Endometrial microvascular endothelial cells (primary cell): ENCODE measurements around the gene RPS27L. TPM values are rescaled to one million over a fixed set of nuclear protein-coding genes. Genes with fewer than 3 reads are reported as not detected.

ENCODE experiments used
- in situ Hi-C: cut with HindIII; loops from 2 replicates; pipeline ENCODE4 v1.10.0; 2017; ENCODE audit warnings: low sequenced_read_pairs, low pct_unique_long_range_greater_than_20kb; ENCODE audit errors: inconsistent ontology term
- total RNA-seq: library from RNA; depleted of rRNA; stranded (reverse); fragments of >200 nt; gene quantifications from one replicate; pipeline ENCODE4 v1.2.3, GENCODE V29; 2015; ENCODE audit errors: inconsistent ontology term

RPS27L gene
- total RNA-seq, 1 donor from 2014 or later: 184 TPM

DNA sequence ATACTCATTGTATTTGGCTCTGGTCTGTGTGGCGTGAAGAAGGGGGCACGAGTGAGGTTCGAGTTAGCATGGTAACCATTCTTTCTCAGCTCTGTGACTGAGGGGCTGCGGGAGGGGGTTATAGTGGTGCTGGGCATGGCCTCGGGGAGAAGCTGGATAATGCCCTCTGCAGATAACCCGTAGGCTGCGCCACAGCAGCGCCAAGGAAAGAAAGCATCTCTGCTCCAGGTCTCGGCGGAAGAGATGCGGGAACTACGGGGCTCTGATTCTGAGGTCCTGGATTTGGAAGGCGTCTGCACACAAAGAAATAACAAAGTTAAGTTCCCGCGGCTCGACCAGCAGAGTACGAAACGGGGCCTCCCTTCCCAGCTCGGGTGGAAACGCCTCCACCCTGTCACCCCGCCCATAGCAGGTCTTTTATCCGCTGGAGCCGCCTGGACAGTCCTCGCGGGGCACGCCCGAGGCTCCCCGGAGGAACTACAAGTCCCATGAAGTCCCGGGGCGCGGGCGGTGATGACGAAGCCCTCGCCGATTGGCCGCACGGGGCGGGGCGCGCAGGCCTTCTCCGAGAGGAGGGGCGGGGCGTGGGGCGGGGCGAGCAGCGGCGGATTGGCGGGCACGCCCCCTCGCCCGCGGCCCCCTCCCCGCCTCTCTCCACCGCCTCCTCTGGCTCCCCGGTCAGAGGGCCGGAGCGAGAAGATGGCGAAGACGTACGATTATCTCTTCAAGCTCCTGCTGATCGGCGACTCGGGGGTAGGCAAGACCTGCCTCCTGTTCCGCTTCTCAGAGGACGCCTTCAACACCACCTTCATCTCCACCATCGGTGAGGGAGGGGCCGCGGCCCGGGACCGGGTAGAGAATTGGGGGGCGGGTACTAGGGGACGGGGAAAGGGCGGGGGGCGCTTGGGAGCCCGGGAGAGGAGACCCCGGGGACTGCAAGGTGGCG, 31.9 kb upstream of the RPS27L start, which contains the start of gene RAB8B:
Gene RAB8B (plus strand): TSS at position 681 of the 946 bp plus-strand sequence. CDS start 19 bp downstream, at position 700.
- in situ Hi-C loops: no loop called here

DNA sequence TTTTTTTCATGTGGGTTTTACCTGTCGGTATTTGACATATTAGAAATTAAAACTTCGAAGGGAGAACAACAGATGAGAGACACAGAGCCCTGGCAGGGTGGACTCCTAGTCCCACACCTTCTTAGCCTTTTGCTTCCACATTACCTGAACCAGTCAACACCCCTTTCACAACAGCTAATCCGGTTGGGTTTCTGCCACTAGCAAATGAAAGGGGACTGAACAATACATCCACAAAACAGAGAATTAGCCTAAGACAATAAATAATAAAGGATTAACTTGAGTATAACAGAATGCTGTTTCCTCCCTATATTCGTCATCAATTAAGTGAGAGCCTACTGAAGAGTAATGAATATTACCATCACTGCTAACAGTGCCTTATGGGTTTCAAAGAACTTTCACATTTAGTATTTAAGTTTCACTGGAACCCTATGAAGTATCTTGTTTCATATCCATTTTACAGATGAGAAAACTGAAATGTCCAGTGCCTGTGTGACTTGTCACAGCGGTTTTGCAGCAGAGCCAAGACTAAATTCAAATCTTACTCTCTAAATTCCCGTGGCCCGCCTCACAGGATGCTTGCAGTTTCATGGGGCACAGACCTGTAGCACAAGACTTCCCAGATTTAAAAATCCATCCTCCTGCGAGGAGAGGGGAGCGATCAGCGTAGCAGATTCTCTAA, 31.1 kb upstream of the RPS27L start:
- in situ Hi-C loops: no loop called here

DNA sequence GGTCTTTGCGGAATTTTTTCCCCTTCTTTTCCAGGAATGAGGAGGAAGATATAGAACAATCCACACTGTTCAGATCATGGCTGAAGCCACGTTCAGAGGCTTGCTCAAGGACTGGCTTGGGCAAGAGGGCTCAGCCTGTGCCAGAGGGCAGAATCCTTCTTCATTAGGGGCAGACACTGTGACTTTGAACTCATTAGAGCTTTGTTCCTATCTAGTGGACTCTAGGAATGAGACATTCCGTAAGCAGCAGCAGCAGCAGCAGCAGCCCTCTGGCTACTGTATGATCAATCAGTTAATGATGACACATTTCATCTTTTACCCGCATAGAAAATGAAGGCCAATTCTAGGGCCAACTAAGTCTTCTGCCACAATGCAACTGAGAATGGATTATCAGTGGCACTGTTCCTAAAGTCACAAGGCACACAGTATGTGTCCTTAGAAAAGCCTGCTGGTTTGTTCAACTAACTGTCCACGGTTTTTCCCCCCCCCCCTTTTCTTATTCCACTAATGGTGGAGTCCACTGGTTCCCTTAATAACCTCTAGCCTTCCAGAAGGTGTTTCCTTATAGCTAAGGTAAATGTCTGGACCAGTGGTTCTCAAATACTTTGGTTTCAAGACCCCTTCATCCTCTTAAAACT, 30.4 kb upstream of the RPS27L start:
- in situ Hi-C loops: no loop called here

DNA sequence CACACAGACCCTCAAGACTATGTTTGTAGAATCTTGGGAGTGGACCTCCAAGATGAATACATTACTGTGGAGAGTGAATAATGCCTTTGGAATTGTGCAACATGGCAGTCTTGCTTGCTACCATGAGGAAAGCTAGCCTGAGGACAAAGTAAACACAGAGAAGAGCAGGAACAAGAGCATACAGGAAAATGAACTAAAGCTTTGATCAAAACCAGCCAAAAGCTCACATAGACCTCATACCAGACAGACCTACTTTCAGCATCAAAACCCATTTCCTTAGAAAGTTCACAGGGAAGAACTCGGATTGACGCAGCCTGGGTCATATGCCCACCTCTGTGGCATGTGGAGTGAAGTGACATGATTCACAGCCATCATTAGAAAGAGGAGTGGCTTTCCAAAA, 28.8 kb upstream of the RPS27L start:
- in situ Hi-C loops: no loop called here

DNA sequence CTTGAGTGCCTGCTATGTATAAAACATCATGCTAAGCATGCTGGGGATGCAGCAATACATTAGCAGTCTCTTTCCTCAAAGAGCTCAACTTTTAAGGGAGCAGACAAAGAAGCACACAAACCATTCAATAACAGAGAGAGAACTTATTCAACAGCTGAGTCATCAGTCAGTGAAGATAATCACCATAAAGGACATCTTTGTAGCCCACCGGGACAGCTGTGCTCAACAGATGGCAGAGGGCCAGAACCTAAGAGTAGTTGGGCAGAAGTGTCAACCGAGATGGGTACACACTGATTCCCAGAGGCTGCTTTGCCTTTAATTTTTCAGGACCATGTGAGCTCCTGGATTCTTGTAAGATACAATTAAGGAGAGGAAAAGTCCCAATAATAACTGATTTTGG, 27.9 kb upstream of the RPS27L start:
- in situ Hi-C loops: no loop called here

DNA sequence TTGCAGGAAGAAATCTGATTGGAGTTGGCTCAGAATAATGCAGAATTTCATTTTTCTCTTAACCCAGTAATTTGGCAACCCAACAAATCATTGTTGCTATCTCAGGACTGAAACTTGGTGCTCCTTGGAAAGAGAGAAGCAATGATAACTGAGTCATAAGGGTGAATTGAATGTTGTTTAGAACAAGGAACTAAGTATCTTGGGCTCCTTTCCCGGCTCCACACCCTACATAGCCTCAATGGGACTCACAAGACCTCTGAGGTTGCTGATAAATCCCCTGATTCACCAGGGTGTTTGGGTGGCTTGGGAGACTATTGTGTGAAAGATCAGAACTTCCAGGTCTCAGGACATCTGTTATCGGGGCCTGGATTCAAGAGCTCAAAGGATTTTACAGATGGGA, 24.4 kb upstream of the RPS27L start:
- in situ Hi-C loops: no loop called here

DNA sequence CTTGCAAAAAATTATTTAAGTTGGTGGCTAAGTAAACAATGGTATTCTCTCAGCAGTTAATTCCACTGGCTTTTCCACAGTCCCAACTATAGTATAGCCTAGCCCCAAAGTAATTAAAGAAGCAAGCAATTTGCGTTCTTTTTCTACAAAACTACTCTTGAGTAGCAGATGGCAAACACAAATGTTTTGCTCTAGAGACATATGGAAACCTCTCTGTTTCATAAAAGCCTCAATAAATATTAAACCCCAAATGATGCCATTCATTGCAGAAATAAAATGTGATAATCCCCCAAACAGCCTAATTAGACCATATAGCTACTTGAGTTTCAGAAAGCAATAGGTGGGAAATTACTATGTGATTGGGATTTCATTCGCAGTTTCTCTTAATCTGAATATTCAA, 23.5 kb upstream of the RPS27L start:
- in situ Hi-C loops: no loop called here

DNA sequence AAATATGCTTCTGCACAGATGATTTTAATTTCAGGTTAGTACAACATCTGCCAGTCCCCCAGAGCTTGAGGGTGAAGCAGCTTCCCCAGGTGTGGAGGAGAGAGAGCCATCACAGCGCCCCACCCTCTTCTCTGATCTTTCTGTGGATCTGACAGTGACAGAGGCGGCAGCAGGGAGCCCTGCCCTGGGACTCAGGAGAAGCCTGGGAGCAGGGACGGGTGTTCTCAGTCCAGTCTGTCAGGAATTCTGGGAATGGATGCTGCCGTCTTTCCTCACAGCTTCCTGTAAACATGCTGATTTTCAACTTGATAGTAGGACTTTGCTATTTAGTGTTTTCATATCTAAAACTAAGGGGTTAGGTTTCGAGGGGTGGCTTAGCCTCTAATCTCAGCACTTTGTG, 20.8 kb upstream of the RPS27L start:
- in situ Hi-C loops: no loop called here

DNA sequence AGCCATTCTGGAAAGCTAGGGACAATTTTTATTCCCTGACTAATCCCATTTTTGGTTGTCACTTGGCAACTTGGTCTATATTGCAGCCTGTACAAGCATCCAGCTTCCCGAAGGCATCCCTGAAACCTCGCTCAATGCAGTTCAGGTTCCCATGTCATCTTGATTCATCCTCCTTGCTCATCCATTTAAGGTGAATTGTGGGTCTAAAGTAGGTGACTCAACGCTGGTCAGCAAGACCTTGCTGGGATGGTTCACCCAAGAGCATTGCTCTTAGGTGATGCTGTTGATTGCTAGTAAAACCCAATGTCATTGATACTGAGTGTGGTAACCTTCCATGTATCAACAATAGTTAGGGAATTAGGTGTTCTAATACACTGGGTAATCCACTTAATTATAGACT, 19.0 kb upstream of the RPS27L start:
- in situ Hi-C loops: no loop called here

DNA sequence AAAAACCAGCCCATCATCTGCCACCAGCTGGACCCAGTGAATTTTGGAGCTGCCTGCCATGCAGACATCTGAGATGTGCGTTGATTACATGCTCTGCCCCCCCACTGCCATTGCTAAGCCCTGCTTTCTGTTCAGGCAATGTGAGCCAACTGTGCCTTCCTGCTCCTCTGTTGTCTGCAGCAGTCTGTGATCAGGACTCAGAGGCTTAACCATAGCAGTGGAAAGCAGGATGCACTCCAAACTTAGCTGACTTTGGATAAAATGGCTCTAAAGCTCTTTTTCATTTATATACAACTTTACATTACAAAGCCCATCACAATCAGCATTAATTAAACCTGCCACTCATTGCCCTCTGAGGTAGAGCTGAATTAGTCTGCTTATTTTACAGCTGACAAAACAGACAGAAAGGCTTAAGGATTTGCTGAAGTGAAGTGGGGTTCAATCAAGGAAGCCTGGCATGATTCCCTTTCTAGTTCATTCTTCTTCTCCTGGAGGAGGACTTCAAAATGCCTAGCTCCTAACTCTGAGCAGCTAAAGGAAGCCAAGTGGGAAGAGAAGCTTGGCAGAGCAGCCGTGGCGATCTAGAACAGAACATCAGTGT, 15.7 kb upstream of the RPS27L start:
- in situ Hi-C loops: no loop called here

DNA sequence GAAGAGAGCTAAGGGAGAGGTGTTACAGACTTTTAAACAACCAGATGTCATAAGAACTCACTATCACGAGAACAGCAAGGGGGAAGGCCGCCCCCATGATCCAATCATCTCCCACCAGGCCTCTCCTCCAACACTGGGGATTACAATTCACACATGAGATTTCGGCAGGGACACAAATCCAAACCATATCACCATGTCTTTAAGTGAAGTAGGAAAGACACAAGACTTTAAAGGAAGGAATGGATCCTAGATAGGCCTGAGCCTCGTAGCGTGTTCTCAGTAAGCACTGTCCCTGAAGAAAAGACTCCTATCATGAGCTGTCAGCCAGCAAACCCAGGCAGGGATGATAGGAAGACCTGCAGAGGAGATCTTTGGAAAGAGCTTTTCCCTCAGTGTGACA, 15.1 kb upstream of the RPS27L start:
- in situ Hi-C loops: no loop called here

DNA sequence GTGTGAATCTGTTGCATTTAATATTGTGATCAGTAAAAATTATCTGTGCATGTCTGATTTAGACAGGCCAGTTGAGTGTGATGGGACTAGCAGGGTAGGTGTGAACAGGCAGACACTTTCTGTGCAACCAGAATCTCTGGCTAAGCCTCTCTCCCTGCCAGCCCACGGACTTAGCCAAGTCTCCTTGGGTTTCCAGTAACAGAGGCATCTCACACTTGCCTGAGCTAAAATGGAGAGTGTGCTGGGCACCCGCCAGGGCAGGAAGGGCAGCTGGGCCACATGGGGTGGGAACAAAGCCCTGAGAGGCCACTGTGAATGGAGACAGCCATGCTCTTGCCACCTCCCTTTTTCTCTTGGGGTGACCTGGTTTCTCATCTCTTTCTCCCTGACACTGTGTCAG, 12.5 kb upstream of the RPS27L start:
- in situ Hi-C loops: no loop called here

DNA sequence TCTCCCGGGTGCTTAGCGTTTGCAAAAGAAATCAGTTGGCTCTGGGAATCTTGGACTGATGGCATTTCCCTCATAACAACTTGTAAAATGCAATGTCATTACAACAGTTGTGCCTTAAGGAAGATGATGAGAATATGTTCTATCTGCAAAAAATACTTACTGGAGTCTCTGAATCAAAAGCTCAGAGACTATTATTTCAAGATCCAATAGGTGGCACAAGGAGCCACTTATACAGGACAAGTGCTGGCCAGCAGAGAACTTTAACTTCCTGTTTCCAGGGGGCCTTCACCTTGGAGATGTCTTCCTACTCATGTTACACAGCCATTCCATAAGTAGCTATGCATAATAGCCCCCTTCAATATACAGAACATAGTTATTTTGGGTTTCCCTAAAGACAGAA, 8.9 kb upstream of the RPS27L start:
- in situ Hi-C loops: no loop called here

DNA sequence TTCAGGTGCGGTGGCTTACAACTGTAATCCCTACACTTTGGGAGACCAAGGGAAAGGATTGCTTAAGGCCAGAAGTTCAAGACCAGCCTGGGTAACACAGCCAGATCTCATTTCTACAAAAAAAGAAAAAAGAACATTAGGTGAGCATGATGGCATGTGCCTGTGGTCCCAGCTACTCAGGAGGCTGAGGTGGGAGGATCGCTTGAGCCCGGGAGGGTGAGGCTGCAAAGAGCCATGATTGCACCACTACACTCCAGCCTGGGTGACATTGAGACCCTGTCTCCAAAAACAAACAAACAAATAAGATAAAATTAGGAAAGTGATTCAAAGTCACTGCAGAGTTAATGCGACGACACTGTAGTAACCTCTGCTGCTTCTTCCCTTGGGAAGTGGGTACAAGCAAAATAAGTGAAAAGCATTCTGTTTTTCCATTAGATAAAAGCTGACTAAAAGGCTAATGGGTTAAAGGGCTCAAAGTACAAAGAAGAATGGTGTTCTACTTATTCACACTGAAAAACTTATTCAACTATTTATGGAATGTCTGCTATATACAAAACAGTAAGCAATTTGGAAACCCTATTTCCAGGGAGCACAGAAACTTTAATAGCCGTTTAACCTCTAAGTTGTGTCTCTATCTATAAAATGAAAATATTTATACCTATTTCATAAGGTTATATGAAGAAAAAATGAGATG, 8.0 kb upstream of the RPS27L start:
- in situ Hi-C loops: no loop called here

DNA sequence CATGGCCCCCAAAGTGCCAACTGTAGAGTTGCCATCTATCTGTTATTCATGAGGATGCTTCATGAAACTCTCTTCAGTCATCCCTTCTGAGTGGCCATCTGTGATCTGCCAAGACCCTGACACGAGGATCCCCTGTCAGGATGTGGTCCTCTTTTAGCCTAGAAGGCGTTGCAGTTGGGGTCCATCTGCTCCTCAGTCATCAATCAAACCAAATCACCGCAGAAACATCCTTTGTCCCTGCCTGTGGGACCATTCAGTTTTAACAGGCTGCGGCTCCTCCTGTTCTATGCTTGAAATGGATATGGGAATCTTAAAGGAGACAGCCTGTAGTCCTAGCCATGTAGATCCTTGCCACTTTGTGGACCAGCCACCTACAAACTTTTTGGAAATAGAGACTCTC, 5.9 kb upstream of the RPS27L start:
- in situ Hi-C loops: no loop called here

DNA sequence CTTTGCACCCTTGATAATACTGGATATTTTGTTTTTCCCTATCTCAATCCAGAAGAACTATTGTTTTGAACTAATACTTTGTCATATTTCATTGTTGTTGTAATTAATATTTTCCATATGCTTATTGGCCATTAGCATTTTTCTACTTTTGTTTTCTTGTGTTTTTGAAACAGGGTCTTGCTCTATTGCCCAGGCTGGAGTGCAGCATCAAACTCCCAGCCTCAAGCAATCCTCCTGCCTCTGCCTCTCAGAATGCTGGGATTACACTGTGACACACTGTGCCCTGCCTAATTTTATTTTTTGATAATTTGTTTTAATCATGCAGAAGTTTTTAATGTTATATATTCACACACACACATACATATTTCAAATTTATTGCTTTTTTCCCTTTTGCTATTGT, 3.4 kb upstream of the RPS27L start:
- in situ Hi-C loops: no loop called here

DNA sequence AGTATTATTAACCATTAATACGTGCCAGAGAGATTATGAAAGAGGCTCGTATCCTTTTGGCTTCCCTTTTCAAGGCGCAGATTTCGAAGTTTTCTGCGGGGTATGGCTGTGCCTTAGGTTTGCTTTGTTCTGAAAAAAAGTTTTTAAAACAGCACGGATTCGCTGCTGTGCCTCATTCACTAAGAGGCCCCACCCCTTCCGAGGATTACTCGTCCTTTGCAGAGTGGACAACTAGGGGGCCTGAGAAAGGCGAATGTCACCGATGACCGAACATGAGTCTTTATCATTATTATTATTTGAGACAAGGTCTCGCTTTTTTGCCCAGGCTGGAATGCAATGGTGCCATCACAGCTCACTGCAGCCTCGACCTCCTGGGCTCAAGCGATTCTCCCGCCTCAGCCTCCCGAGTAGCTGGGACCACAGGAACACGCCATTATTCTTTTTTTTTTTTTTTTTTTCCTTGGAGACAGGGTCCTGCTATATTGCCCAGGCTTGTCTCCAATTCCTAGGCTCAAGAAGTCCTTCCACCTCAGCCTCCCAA, 684 bp upstream of the RPS27L start:
- in situ Hi-C loops: no loop called here

DNA sequence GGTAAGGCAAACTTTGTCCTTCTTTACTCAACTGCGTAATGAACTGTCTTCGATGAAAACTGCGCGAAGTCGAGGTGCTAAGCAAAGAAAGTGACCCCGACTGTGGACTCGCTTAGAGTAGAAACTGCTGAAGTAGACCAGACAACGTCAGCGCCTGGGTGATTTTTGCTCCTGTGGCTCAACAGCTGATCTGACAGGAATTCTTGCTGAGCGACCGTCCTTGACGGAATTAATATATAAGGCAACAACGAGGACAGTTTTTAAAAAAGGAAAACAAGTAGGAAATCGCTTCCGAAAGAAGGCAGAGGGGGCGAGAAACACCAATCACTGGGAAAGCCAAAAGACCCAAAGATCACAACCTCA, 541 bp downstream of the RPS27L start:
- in situ Hi-C loops: no loop called here
